ENCODE measurements around the gene AHSG.

GRCh38 chr3:186571644-186572013 is 41.2 kb upstream of the AHSG start:
- TF ChIP-seq CTCF (conservative IDR thresholded peaks at IDR 0.05; ENCODE audit: low read length) (no peak), EZH2phosphoT487 (IDR thresholded peaks at IDR 0.05; ENCODE audit: borderline replicate concordance) (no peak)

Data from Loucy (cell line).